ENCODE data around the gene CILP. TPM values are rescaled to one million over a fixed set of nuclear protein-coding genes. Genes with fewer than 3 reads are reported as not detected.
"Not testable (repeated sequence)": the region's sequence is repeated elsewhere in the genome, so short reads cannot be mapped to it uniquely, and the experiment has no call there.

The CILP gene
- total and polyA plus RNA-seq, 11 donors = 0.76 to 58.5 (median 12.0) TPM

- WGBS, 4 donors = 52 to 60% (median 56%) methylated on average over 7 of the region's 7 CpGs
- Histone ChIP-seq H3K36me3 (no peaks in the 10 kb centered on the region), H3K4me3 (no peak overlapping the region), H3K27me3 (no peaks in the 10 kb centered on the region), H3K27ac (peak overlapping the region in 7 of 12 donors; percentile 24 to 65 (median 55)), H3K9me3 (no peaks in the 10 kb centered on the region), H3K4me1 (peaks cover 0 to 10% (median 0%) of the 10 kb centered on the region in 12 donors)
- ATAC-seq (peak; percentile 38 to 51 (median 46)), DNase-seq (no peak)
- intact Hi-C loops (cut with DNase I) = loop anchor here in 3 of 10 donors (5.0 to 10.0 kb wide), 2 partner anchors 77 to 190 kb away; no protein-coding TSS in a partner anchor
- TF ChIP-seq POLR2A (IDR thresholded peaks at IDR 0.05) (no peak), CTCF (IDR thresholded peaks at IDR 0.05) (no peak)
Measured at GRCh38 chr15:65194826-65195547, 16.3 kb downstream of the CILP start.

- no peak for DNase-seq
Measured at GRCh38 chr15:65192016-65192415, 19.3 kb downstream of the CILP start.

GRCh38 chr15:65189102-65189740, 22.1 kb downstream of the CILP start:
- H3K27me3 ChIP-seq = no peaks in the 10 kb centered on the region
- WGBS, 4 donors = 11 to 19% (median 15%) methylated on average over 3 of the region's 3 CpGs
- no peak for ATAC-seq
- no peak overlapping the region for H3K27ac ChIP-seq
- H3K36me3 ChIP-seq = no peaks in the 10 kb centered on the region
- no peaks in the 10 kb centered on the region for H3K9me3 ChIP-seq
- no peak overlapping the region for H3K4me3 ChIP-seq
- peaks cover 0 to 7% (median 0%) of the 10 kb centered on the region in 12 donors for H3K4me1 ChIP-seq
- DNase-seq = no peak
- intact Hi-C loops (cut with DNase I) = loop anchor here (1.0 to 5.0 kb wide), 8 partner anchors 82 to 110 kb away; partner anchors contain the start of genes PARP16 (in 3 of the 10) and RNU5A-1 (in 2 of the 10)
- TF ChIP-seq CTCF (IDR thresholded peaks at IDR 0.05) (peak; percentile 31 to 73 (median 64)), POLR2A (IDR thresholded peaks at IDR 0.05) (no peak)

More at GRCh38 chr15:65192016-65192415, 19.3 kb downstream of the CILP start:
- Histone ChIP-seq H3K36me3 (no peaks in the 10 kb centered on the region), H3K4me1 (peaks cover 0 to 12% (median 0%) of the 10 kb centered on the region in 12 donors), H3K4me3 (no peak overlapping the region), H3K9me3 (no peaks in the 10 kb centered on the region), H3K27ac (no peak overlapping the region), H3K27me3 (no peaks in the 10 kb centered on the region)
- 88 to 92% (median 90%) methylated on average over 5 of the region's 5 CpGs for WGBS, 4 donors
- intact Hi-C loops (cut with DNase I) = loop anchor here in 3 of 10 donors (5.0 to 10.0 kb wide), 2 partner anchors 80 to 193 kb away; no protein-coding TSS in a partner anchor
- no peak for TF ChIP-seq CTCF (IDR thresholded peaks at IDR 0.05)
- no peak for ATAC-seq

- not testable (repeated sequence) for H3K27ac ChIP-seq, H3K27me3 ChIP-seq, DNase-seq, H3K4me3 ChIP-seq, H3K36me3 ChIP-seq, ATAC-seq, H3K9me3 ChIP-seq
- WGBS, 4 donors = 83 to 86% (median 84%) methylated on average over 9 of the region's 9 CpGs
- intact Hi-C loops (cut with DNase I) = loop anchor here (2.0 to 5.0 kb wide), 5 partner anchors 82 to 110 kb away; partner anchors contain the start of genes PARP16 (in 3 of the 10) and RNU5A-1 (in 2 of the 10)
- peaks cover 0 to 12% (median 4%) of the 10 kb centered on the region in 12 donors for H3K4me1 ChIP-seq
Measured at GRCh38 chr15:65188472-65188871, 22.8 kb downstream of the CILP start.

All from heart left ventricle (tissue), 16 donors.